ENCODE data around the gene FAM72D. TPM values are rescaled to one million over a fixed set of nuclear protein-coding genes. Genes with fewer than 3 reads are reported as not detected.
"Not testable (repeated sequence)": the region's sequence is repeated elsewhere in the genome, so short reads cannot be mapped to it uniquely, and the experiment has no call there.

FAM72D gene
- total RNA-seq, 6 donors from 2014 or later: 0.26 to 2.1 (median 0.54) TPM; not detected in 2

DNA sequence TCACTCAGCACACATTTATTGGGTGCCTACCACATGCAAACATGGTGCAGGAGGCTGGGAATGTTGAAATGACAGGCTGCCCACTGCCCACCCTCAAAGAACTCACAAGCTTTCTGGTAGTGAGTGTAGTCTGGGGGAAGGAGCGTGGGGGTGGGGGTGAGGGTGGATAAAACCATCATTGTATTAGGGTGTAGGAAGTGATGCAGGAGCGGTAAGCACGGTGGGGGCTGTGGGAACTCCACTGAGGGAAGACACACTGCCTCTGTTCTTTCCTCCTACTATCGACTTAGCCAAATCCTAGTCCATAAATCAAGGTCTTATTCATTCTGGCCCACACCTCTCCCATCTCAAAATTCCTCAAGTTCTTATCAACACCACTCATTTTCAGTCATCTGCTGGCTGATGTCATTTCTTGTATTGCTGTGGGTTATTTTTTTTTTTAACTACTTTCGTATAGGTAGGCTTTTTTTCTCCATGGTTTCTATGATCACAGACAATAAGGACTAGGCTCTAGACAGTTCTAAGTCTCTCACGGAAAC is 21.7 kb upstream of the FAM72D start:
- not testable (repeated sequence) for DNase-seq

DNA sequence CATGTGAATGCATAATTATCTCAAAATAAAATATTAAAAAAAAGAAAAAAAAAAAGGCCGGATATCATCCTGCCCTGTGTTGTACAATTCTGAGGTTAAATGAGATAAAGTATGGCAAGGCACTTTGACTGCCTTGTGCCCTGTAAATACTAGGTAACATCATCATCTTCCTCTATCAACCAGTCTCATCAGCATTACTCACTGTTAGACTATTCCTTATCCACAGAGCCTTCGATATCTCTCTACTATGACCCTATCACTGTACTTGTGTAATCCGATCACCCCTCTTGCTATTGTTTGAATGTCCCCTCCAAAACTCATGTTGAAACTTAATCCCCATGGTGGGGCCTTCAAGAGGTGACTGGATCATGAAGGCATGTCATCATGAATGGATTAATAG is 18.9 kb upstream of the FAM72D start:
- not testable (repeated sequence) for ATAC-seq (ENCODE audit: low FRiP score in 2 of 2); H3K4me3 ChIP-seq; H3K4me1 ChIP-seq; H3K27ac ChIP-seq; H3K9me3 ChIP-seq; H3K36me3 ChIP-seq; H3K27me3 ChIP-seq; DNase-seq
- WGBS, 2 donors: no CpG with 5 or more reads among the region's 3 CpGs

More for the DNA sequence above, 21.7 kb upstream of the FAM72D start:
- WGBS, 2 donors: no CpG with 5 or more reads among the region's 6 CpGs
- H3K9me3 ChIP-seq; H3K4me3 ChIP-seq; H3K27ac ChIP-seq; H3K4me1 ChIP-seq; ATAC-seq (ENCODE audit: low FRiP score in 2 of 2); H3K36me3 ChIP-seq; H3K27me3 ChIP-seq: not testable (repeated sequence)

DNA sequence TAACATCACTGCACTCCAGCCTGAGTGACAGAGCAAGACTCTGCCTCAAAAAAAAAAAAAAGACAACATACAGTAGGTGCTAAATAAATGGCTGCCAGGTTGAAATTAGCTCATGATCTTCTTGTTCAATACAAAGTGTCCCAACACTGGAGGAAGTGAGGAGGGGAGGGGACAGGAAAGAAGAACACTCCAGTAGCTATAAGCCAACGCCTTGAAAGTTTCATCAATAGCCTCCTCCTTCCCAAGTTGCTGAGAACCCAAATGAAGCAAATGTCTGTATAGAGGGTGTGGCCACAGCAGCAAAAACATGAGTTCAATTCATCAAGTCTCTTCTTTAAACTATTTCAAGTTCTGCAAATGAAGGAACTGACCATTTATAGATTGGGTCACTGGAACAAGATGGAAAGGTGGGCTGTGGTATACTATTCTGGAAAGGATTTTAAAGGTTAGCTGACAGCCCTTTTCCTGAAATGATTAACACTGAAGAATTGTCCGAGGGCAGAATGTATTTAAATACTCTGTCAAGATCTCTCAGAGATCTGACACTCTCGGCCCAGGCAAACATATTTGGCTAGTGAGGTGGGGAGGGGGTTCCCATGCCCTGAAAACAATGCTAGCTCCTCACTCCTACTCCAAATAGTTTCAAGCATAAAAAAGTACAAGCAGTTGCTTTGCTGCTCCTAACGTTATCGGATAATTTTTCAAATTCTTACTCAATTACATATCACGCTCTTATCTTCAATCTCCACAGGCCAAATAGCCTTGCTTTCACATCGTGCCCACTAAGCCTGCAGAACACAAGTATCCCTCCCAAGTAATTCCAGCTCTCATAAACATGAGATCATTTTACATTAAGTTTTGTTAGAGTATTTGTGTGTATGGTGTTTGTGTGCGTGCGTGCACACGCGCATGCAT is 17.6 kb upstream of the FAM72D start:
- ATAC-seq (ENCODE audit: low FRiP score in 2 of 2): peak in 1 of 2 donors; percentile 90
- H3K4me3 ChIP-seq, H3K4me1 ChIP-seq, H3K36me3 ChIP-seq, DNase-seq, H3K9me3 ChIP-seq, H3K27me3 ChIP-seq, H3K27ac ChIP-seq: not testable (repeated sequence)
- no CpG with 5 or more reads among the region's 11 CpGs for WGBS, 2 donors

DNA sequence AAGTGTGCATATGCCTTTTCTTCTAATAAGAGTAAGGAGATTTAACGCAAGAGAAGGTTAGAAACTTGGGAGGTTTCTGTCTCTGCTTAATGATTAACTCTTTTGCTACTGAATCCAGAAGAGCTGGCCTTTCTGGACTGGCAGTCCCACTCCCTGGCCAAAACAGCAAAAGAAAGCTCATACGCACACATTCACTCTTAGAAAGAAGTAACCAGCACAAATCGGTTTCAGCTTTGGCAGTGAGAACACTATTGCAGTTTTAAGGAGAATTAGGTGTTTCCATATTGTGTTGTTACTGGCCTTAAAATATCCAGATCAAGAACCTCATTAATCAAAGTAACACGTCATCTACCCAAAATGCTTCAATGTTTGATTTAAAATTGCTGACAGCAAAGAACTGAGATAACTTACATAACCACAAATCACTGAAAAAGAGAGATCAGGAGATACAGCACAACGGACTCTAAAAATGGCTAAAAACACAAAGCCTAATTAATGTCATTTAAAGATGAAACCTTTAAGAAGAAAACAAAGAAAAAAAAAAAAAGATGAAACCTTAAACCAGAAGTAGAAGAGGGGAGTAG is 16.9 kb upstream of the FAM72D start:
- H3K9me3 ChIP-seq; H3K36me3 ChIP-seq; H3K4me1 ChIP-seq; ATAC-seq (ENCODE audit: low FRiP score in 2 of 2); H3K4me3 ChIP-seq; H3K27me3 ChIP-seq; H3K27ac ChIP-seq; DNase-seq: not testable (repeated sequence)
- no CpG with 5 or more reads among the region's 5 CpGs for WGBS, 2 donors

- H3K27ac ChIP-seq, H3K9me3 ChIP-seq, H3K27me3 ChIP-seq, H3K36me3 ChIP-seq, H3K4me1 ChIP-seq, H3K4me3 ChIP-seq: not testable (repeated sequence)
- WGBS, 2 donors: 58% methylated on average over 2 of the region's 2 CpGs; no CpG with 5 or more reads in 1 of the 2 donors
- peak in 1 of 2 donors; percentile 70 for ATAC-seq (ENCODE audit: low FRiP score in 2 of 2)
- peak in 1 of 2 donors; percentile 21 for DNase-seq
Observed at GRCh38 chr1:145079737-145080136, 16.0 kb upstream of the FAM72D start.

DNA sequence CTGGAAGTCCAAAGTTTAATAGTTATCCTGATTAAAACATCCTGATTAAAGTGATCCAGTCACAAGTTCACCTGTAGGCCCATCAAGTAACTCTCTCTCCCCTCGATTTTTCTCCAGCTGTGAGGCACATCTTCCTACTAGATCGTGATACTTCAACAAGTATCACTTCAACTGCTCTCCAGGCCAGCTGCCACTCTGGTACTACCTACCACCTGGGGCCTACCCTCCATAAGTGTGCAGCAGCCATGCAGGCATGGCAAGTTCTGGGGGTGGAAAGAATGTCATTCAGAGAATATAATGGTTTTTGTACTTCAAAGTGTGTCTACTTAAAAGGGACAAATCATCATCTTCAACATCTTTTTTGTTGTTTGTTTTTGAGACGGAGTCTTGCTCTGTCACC is 15.6 kb upstream of the FAM72D start:
- H3K9me3 ChIP-seq; H3K4me3 ChIP-seq; H3K27me3 ChIP-seq; H3K36me3 ChIP-seq; DNase-seq; H3K4me1 ChIP-seq; H3K27ac ChIP-seq; ATAC-seq (ENCODE audit: low FRiP score in 2 of 2): not testable (repeated sequence)
- WGBS, 2 donors: 80% methylated on average over 2 of the region's 3 CpGs; no CpG with 5 or more reads in 1 of the 2 donors

DNA sequence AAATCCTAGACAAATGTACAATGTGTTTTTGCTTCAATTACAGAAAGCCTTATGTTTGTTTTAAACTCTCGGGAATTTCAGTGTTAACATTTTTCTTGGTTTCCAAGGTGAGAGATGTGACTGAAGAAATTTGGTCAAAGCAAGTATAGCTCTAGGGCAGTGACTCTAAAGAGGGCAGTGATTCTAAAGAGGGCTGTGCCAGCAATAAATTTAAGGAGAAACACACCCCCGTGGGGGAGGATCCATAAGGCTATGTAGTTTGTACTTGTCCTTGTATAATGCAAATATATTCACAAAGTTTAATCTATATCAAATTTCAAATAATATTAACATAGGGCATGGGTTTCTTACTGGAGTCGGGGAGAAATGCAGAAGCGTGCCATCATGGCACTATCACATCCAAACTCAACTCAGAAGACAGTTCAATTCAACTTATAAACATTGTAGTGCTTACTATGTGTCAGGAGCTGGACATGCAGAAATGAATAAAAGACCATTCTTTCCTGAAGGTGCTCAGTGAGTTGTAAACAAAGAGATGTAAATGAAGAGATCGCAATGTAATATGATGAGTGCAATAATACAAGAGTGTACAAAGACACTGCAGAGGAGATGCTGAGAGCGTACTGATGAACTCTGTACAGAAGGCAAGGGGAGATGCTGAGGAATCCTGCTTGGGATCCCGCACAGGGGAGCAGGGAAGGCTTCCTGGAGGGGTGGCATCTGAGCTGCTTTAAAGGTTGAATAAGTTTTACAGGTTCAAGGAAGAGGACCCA is 13.1 kb upstream of the FAM72D start:
- not testable (repeated sequence) for ATAC-seq (ENCODE audit: low FRiP score in 2 of 2); H3K4me1 ChIP-seq; H3K9me3 ChIP-seq; H3K4me3 ChIP-seq; H3K36me3 ChIP-seq; DNase-seq; H3K27ac ChIP-seq; H3K27me3 ChIP-seq
- 89% methylated on average over 4 of the region's 7 CpGs; no CpG with 5 or more reads in 1 of the 2 donors for WGBS, 2 donors

- peak in 1 of 2 donors; percentile 3 for ATAC-seq (ENCODE audit: low FRiP score in 2 of 2)
- no CpG with 5 or more reads among the region's 47 CpGs for WGBS, 2 donors
- H3K27ac ChIP-seq: peak overlapping the region in 3 of 4 donors; percentile 52 to 81 (median 53)
Observed at GRCh38 chr1:145093517-145094149, 2.1 kb upstream of the FAM72D start.

More at GRCh38 chr1:145093517-145094149, 2.1 kb upstream of the FAM72D start:
- H3K4me3 ChIP-seq: peak overlapping the region in 3 of 4 donors; percentile 29 to 52 (median 45)
- peak; percentile 55 to 88 for DNase-seq
- not testable (repeated sequence) for H3K27me3 ChIP-seq, H3K36me3 ChIP-seq, H3K9me3 ChIP-seq, H3K4me1 ChIP-seq
- peak in 1 of 2 donors; percentile 11 for TF ChIP-seq POLR2AphosphoS5 (IDR thresholded peaks at IDR 0.05)
